NCI-H2196 treated with DMSO at 0.1 percent for 48 hours (cell line): ENCODE results near the gene KCNS3.

Experiments
- DNase-seq: peaks from one replicate; lab custom pipeline; 2025; ENCODE audit not compliant: unreplicated experiment; lab: John Stamatoyannopoulos, UW

KCNS3 gene, protein sequence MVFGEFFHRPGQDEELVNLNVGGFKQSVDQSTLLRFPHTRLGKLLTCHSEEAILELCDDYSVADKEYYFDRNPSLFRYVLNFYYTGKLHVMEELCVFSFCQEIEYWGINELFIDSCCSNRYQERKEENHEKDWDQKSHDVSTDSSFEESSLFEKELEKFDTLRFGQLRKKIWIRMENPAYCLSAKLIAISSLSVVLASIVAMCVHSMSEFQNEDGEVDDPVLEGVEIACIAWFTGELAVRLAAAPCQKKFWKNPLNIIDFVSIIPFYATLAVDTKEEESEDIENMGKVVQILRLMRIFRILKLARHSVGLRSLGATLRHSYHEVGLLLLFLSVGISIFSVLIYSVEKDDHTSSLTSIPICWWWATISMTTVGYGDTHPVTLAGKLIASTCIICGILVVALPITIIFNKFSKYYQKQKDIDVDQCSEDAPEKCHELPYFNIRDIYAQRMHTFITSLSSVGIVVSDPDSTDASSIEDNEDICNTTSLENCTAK

DNA sequence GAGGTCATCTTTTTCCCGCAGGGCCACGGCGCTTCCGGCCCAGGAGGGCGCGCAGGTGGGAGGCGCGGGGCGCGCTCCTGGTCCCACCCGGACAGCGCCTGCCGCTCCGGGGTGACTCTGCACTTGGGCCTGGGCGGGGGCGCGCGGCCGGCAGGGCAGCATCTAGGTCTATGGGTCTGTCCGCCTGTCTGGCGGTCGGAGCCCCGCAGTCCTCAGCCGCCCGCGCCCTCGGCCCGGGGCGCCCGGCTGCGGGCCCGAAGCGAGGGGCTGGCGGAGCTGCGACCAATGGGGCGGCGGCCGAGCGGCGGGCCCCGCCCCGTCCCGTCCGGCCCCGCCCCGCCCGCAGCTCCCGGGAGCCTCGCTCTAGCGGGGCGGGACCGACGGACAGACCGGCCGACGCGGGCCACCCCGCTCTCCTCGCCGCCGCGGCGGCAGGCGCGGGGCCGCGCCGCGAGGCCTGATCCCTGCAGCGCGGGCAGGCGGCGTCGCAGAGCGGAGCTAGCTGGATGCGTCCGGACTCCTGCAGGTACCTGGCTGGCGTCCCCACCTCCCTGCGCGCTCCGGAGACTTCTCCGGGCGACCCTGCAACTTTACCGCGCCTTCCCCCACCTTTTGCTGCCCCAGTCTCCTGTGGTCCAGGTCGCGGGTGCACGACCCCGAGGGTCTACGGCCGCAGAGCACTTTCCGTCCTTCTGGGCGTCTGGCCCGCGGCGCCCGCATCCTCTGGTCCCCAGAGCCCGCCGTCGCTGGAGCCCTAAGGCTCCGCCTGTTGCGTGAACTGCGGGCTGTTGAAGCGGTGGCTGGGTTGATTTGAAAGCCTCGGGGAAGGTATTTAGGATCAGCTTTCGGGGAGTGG, at the start of gene KCNS3:
KCNS3 (plus strand) TSS at position 387 of the 856 bp plus-strand sequence. CDS start 52,342 bp downstream, outside the sequence.
- peak; percentile 19 for DNase-seq

- peak; percentile 38 for DNase-seq
Observed at GRCh38 chr2:17830053-17831034, 48.1 kb upstream of the KCNS3 start.

DNA sequence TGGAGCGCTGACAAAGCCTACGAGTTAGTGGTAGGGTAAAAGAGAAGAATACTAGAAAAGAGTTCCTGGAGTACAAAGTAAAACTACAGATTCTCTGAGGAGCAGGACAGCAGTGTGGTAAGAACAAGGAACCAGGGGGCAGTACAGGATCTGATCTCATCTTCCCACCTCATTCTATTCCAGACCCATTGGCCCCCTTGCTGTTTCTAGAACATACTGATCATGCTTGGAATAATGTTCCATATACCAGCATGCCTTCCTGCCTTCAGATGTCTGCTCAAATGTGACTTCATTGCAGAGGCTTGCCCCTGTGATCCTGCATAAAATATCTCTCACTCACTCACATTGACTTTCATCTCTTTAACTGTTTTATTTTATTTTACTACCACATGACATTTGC, 43.0 kb upstream of the KCNS3 start:
- DNase-seq = no peak

GRCh38 chr2:17839959-17840358, 38.5 kb upstream of the KCNS3 start:
- no peak for DNase-seq

- DNase-seq = no peak
Observed at GRCh38 chr2:17843457-17843856, 35.0 kb upstream of the KCNS3 start.

DNA sequence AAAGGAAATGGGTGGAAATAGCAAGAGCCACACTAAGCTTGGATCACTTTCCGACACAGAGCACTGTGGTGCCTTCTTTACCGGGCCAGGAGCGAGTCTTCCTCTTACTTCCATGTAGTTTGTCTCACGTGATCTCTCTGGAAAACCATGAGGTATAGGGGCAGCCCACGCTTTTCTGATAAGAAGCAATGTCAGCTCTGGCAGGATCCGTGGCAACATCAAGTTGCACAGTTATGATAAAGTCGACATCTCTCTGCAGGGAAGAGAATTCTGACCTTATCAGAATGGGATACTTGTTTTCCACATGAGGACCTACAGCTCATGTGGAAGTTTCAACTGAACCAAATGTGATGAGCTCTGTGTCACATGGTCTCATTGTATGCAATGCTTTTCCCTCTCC, 32.7 kb upstream of the KCNS3 start:
- DNase-seq = no peak

DNA sequence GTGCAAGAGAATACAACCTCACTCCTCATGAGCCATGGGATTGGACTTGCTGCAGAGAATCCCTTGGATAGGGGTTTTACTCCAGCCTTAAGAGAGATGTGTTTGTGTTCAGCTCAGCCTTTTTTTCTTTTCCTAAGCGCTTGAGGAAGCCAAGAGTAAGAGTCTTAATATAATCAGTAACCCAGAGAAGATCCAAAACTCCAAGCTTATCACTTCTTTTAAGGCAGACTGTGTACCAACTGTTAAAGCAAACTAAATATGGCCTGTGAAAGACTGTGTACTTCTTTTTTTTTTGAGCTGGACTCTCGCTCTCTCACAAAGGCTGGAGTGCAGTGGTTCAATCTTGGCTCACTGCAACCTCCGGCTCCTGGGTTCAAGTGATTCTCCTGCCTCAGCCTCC, 31.8 kb upstream of the KCNS3 start:
- DNase-seq = no peak

DNA sequence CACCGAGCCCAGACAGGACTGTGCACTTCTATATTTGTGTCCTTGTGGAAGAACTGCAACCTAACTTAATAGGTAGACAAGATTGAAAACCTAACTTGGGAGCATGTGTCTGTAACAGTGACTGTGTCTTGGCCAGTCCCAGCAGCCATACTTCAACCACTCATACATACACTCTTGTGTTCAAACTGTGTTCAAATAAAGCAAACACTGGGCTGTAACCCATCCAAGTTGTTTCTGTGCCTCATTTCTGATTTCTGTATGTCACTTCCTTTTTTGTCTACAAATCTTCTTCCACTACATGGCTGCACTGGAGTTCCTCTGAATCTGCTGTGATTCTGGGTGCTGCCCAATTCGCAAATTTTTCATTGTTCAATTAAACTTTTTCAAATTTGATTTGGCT, 31.2 kb upstream of the KCNS3 start:
- DNase-seq = no peak

- DNase-seq = no peak
Observed at GRCh38 chr2:17849275-17849674, 29.2 kb upstream of the KCNS3 start.

- DNase-seq = no peak
Observed at GRCh38 chr2:17850151-17850550, 28.3 kb upstream of the KCNS3 start.

GRCh38 chr2:17851731-17852585, 26.5 kb upstream of the KCNS3 start:
- DNase-seq = peak; percentile 26

- no peak for DNase-seq
Observed at GRCh38 chr2:17853799-17854198, 24.7 kb upstream of the KCNS3 start.

GRCh38 chr2:17857021-17857420, 21.4 kb upstream of the KCNS3 start:
- no peak for DNase-seq

DNA sequence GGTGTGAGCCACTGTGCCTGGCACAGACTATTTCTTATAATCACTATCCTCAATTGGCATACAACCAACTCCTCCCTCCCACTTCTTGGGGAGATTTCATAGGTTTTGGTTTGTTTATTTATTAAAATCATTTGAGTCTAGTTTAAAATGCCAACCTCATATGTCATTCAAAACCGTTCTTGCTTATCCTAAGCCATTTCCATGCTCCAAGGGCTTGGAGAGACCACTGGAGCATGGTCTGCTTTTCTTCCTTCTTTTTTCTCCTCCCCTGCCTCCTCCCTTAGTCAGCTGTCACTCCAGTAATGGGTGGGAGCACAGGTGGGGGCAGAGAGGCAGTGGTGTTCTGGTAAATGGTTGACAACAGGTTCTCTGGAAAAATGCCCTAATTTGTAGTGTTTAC, 20.4 kb upstream of the KCNS3 start:
- DNase-seq = no peak

- no peak for DNase-seq
Observed at GRCh38 chr2:17863539-17863938, 14.9 kb upstream of the KCNS3 start.

DNA sequence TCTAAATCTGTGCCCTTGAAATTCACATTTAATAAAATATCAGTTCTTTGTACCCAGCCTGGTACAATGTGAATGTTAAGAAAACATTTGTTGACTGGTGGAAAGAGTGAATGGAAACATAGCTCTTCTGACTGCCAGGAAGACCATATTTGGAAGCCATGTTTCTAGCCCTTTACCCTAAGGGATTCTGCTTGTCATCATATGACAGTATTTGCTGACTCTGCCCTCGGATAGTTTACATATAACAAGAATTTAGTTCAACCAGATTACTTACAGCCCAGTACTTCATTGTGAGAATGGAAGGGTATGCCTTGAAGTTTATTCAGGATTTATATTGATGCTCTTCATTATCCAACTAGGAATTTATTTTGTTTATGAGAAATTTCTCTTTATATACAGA, 13.8 kb upstream of the KCNS3 start:
- DNase-seq = no peak

DNA sequence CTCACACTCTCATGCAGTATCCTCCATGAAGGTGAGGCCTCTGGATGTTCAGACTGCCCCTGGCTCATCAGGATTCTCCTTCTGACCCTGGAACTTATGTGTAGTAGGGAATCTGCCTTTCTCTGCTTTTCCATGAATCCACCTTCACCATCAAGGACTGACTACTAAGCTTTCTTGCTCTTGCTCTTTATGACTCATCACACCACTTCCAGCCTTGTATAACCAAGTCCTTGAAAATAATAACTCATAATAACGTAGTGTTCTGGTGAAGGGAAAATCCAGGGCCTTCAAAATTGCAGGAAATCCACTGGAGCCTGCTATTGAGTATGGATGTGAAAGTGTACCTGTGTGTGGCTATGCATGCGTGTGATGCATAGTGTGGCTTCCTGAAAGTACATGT, 11.3 kb upstream of the KCNS3 start:
- DNase-seq = no peak

GRCh38 chr2:17869128-17869527, 9.3 kb upstream of the KCNS3 start:
- no peak for DNase-seq

GRCh38 chr2:17871639-17872038, 6.8 kb upstream of the KCNS3 start:
- DNase-seq = no peak

DNA sequence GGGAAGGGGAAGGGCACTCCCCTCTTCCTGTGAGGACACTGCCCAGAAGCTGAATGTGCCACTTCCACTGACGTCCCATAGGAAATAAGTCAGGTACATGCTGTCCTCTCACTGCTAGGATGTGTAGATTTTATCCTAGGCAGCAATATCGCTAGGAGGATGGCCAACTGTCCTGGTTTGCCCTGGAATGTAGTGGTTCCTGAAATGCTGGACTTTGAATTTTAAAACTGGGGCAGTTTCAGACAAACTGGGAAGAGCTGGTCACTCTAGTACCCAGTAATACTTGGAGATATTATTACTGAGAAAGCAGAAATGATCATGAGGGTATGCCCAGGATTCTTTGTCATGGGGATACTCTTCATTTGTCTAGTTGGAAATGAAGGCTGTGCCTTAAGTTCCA, 5.4 kb upstream of the KCNS3 start:
- DNase-seq = no peak
